ENCODE results near the gene WAS.

The WAS gene

GRCh38 chrX:48721916-48722315, 38.3 kb downstream of the WAS start:
- TF ChIP-seq GATA2 (IDR thresholded peaks at IDR 0.05; ENCODE audit: low read depth, low read length) (no peak), GATA3 (IDR thresholded peaks at IDR 0.05; ENCODE audit: low read depth, low read length) (no peak)

- TF ChIP-seq GATA3 (IDR thresholded peaks at IDR 0.05; ENCODE audit: low read depth, low read length) (no peak), GATA2 (IDR thresholded peaks at IDR 0.05; ENCODE audit: low read depth, low read length) (no peak)
These were observed 43.0 kb downstream of the WAS start for GRCh38 chrX:48726596-48726995.

- TF ChIP-seq GATA2 (IDR thresholded peaks at IDR 0.05; ENCODE audit: low read depth, low read length) (no peak), GATA3 (IDR thresholded peaks at IDR 0.05; ENCODE audit: low read depth, low read length) (no peak)
These were observed 45.1 kb downstream of the WAS start for GRCh38 chrX:48728653-48729052.

GRCh38 chrX:48736303-48736702, 52.7 kb downstream of the WAS start:
- no peak for TF ChIP-seq GATA2 (IDR thresholded peaks at IDR 0.05; ENCODE audit: low read depth, low read length)
- no peak for TF ChIP-seq GATA3 (IDR thresholded peaks at IDR 0.05; ENCODE audit: low read depth, low read length)

DNA sequence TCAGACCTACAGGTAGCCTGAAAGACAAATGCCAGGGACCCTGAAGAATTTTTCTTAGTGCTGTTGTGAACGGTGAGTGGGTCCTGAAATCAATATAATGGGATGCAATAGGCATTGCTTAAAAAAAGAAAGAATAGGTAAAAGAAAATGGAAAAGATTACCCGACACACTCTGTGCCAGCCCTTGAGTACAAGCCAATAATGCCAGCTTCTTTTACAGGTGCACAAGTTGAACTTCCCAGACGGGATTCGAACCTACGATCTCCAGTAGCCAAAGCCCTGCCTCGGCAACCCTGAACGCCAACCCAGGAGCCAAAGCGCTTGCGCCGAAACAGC, 53.2 kb downstream of the WAS start:
- TF ChIP-seq GATA3 (IDR thresholded peaks at IDR 0.05; ENCODE audit: low read depth, low read length) (no peak), GATA2 (IDR thresholded peaks at IDR 0.05; ENCODE audit: low read depth, low read length) (no peak)

GRCh38 chrX:48737213-48737938, 53.8 kb downstream of the WAS start:
- no peak for TF ChIP-seq GATA2 (IDR thresholded peaks at IDR 0.05; ENCODE audit: low read depth, low read length)
- TF ChIP-seq GATA3 (IDR thresholded peaks at IDR 0.05; ENCODE audit: low read depth, low read length), result no peak

GRCh38 chrX:48737940-48738339, 54.3 kb downstream of the WAS start:
- TF ChIP-seq GATA2 (IDR thresholded peaks at IDR 0.05; ENCODE audit: low read depth, low read length), result no peak
- no peak for TF ChIP-seq GATA3 (IDR thresholded peaks at IDR 0.05; ENCODE audit: low read depth, low read length)

Data from SH-SY5Y (cell line).